HG02610 (cell line): ENCODE measurements around the gene YBEY.
"Not testable (repeated sequence)": the region's sequence is repeated elsewhere in the genome, so short reads cannot be mapped to it uniquely, and the experiment has no call there.

Experiments used
- ATAC-seq: cut with Tn5 transposase; IDR thresholded peaks from one replicate; pipeline ENCODE4 v1.9.1; 2021; ENCODE audit warnings: mild to moderate bottlenecking, moderate library complexity; ENCODE audit not compliant: unreplicated experiment

YBEY gene

GRCh38 chr21:46285761-46286647 is at the start of gene YBEY:
YBEY (plus strand) TSS chr21:46286342; CDS start chr21:46286914, 572 bp downstream.
- ATAC-seq: peak; percentile 77

GRCh38 chr21:46237474-46237873 is 48.7 kb upstream of the YBEY start:
- no peak for ATAC-seq

GRCh38 chr21:46239817-46240325 is 46.3 kb upstream of the YBEY start:
- ATAC-seq: no peak

GRCh38 chr21:46241577-46241976 is 44.6 kb upstream of the YBEY start:
- not testable (repeated sequence) for ATAC-seq

GRCh38 chr21:46243325-46243724 is 42.8 kb upstream of the YBEY start:
- no peak for ATAC-seq

- no peak for ATAC-seq
Measured at GRCh38 chr21:46243960-46244361, 42.2 kb upstream of the YBEY start.

- no peak for ATAC-seq
Measured at GRCh38 chr21:46244602-46245001, 41.5 kb upstream of the YBEY start.

- ATAC-seq: no peak
Measured at GRCh38 chr21:46245213-46245915, 40.8 kb upstream of the YBEY start.

GRCh38 chr21:46246345-46246744 is 39.8 kb upstream of the YBEY start:
- ATAC-seq: no peak

- no peak for ATAC-seq
Measured at GRCh38 chr21:46247699-46248421, 38.3 kb upstream of the YBEY start.

- ATAC-seq: no peak
Measured at GRCh38 chr21:46248422-46248782, 37.7 kb upstream of the YBEY start.

- no peak for ATAC-seq
Measured at GRCh38 chr21:46248827-46249226, 37.3 kb upstream of the YBEY start.

GRCh38 chr21:46250146-46250725 is 35.9 kb upstream of the YBEY start:
- ATAC-seq: no peak

GRCh38 chr21:46252840-46253239 is 33.3 kb upstream of the YBEY start:
- no peak for ATAC-seq

GRCh38 chr21:46253610-46254124 is 32.5 kb upstream of the YBEY start:
- peak; percentile 55 for ATAC-seq

GRCh38 chr21:46254208-46254975 is 31.8 kb upstream of the YBEY start:
- peak; percentile 47 for ATAC-seq

- ATAC-seq: no peak
Measured at GRCh38 chr21:46255166-46255565, 31.0 kb upstream of the YBEY start.

- ATAC-seq: no peak
Measured at GRCh38 chr21:46255758-46256337, 30.3 kb upstream of the YBEY start.

- no peak for ATAC-seq
Measured at GRCh38 chr21:46256501-46256994, 29.6 kb upstream of the YBEY start.
